Fibroblast of lung (primary cell): ENCODE results near the gene PTPMT1. TPM values are rescaled to one million over a fixed set of nuclear protein-coding genes. Genes with fewer than 3 reads are reported as not detected.

Experiments
- DNase-seq, 2 donors: peaks; one replicate each; pipeline versions ENCODE4 v3.0.0 to v3.0.0-alpha.2; 2010; ENCODE audit warnings: low read depth in 2 of 2
- H2AFZ ChIP-seq: 2 replicates; pipeline ENCODE4 v1.5.1; 2012; ENCODE audit warnings: low read length, control low read depth, inconsistent platforms
- H3K27ac ChIP-seq: 2 replicates; pipeline ENCODE4 v1.5.1; 2011; ENCODE audit warnings: low read length, control low read depth; ENCODE audit not compliant: insufficient read depth
- H3K27me3 ChIP-seq: 2 replicates; pipeline ENCODE4 v1.5.1; 2011; ENCODE audit warnings: mild to moderate bottlenecking, low read length; ENCODE audit not compliant: control insufficient read depth, insufficient read depth
- H3K36me3 ChIP-seq: 2 replicates; pipeline ENCODE4 v1.5.1; 2011; ENCODE audit warnings: low read length; ENCODE audit not compliant: control insufficient read depth, insufficient read depth
- H3K4me1 ChIP-seq: 2 replicates; pipeline ENCODE4 v1.5.1; 2011; ENCODE audit warnings: low read length; ENCODE audit not compliant: control insufficient read depth, insufficient read depth; ENCODE audit errors: extremely low read depth
- H3K4me2 ChIP-seq: 2 replicates; pipeline ENCODE4 v1.5.1; 2011; ENCODE audit warnings: low read length, control low read depth; ENCODE audit not compliant: insufficient read depth; ENCODE audit errors: extremely low read depth
- H3K4me3 ChIP-seq, 4 experiments: fragments of 200-600 bp in 1 of 4; sonication (generic) in 1 of 4; replicated peaks in 1 of 4; 2 replicates each; pipeline ENCODE4 v1.5.1; 2011 to 2016; ENCODE audit warnings: low read length in 4 of 4, low read depth in 3 of 4, mild to moderate bottlenecking in 3 of 4, control low read depth in 2 of 4, inconsistent platforms in 1 of 4, mixed read lengths in 1 of 4; ENCODE audit not compliant: insufficient read depth in 1 of 4; ENCODE audit errors: control extremely low read depth in 1 of 4
- H3K79me2 ChIP-seq: 2 replicates; pipeline ENCODE4 v1.5.1; 2012; ENCODE audit warnings: mild to moderate bottlenecking, low read length, inconsistent platforms; ENCODE audit not compliant: control insufficient read depth, insufficient read depth
- H3K9ac ChIP-seq: 2 replicates; pipeline ENCODE4 v1.5.1; 2011; ENCODE audit warnings: mild to moderate bottlenecking, low read length, control low read depth; ENCODE audit not compliant: insufficient read depth
- H3K9me3 ChIP-seq: 2 replicates; pipeline ENCODE4 v1.5.1; 2012; ENCODE audit warnings: low read depth, low read length; ENCODE audit not compliant: control insufficient read depth, insufficient read depth
- H4K20me1 ChIP-seq: 2 replicates; pipeline ENCODE4 v1.5.1; 2011; ENCODE audit warnings: low read length; ENCODE audit not compliant: control insufficient read depth, insufficient read depth; ENCODE audit errors: extremely low read depth
- CTCF ChIP-seq, 2 donors: IDR thresholded peaks in 1 of 2; conservative IDR thresholded peaks in 1 of 2; 1 replicate in 1 of 2; 2 replicates in 1 of 2; pipeline ENCODE4 v1.5.1; 2011 to 2012; ENCODE audit warnings: low read length in 2 of 2, control low read depth in 1 of 2, inconsistent platforms in 1 of 2, low read depth in 1 of 2, mild to moderate bottlenecking in 1 of 2
- EZH2 ChIP-seq: IDR thresholded peaks from 2 replicates; pipeline ENCODE4 v1.5.1; 2012; ENCODE audit warnings: low read length, control low read depth, mild to moderate bottlenecking; ENCODE audit errors: missing control alignments
- polyA plus RNA-seq, 2 donors: library from polyadenylated mRNA; depleted of rRNA in 1 of 2; stranded (reverse) in 1 of 2; unstranded in 1 of 2; fragments of >200 nt; gene quantifications; 2 replicates each; pipeline ENCODE4 v1.2.1, GENCODE V29; 2011 to 2012; ENCODE audit warnings: missing spikeins in 1 of 2
- total RNA-seq: library from RNA; depleted of rRNA; stranded (reverse); fragments of >200 nt; gene quantifications from 2 replicates; pipeline ENCODE4 v1.2.1, GENCODE V29; 2014

Gene PTPMT1
- total and polyA plus RNA-seq, 2 donors (not counting 1 experiment from before 2014, with no cell fraction given), result 55.4 to 84.9 TPM

- H3K79me2 ChIP-seq, result peaks cover 13% of the 10 kb centered on the region
- H3K27me3 ChIP-seq, result no peaks in the 10 kb centered on the region
- H3K4me1 ChIP-seq, result no peaks in the 10 kb centered on the region
- H2AFZ ChIP-seq, result peak overlapping the region; percentile 83
- H3K9ac ChIP-seq, result peak overlapping the region; percentile 93
- TF ChIP-seq CTCF (conservative IDR thresholded peaks at IDR 0.05 in 1 of 2, IDR thresholded peaks at IDR 0.05 in 1 of 2; ENCODE audit: low read depth in 1 of 2, low read length in 2 of 2) (no peak), EZH2 (no peak)
- no peaks in the 10 kb centered on the region for H4K20me1 ChIP-seq
- no peak for DNase-seq
- peak overlapping the region; percentile 72 for H3K27ac ChIP-seq
- no peaks in the 10 kb centered on the region for H3K9me3 ChIP-seq
- peaks cover 2% of the 10 kb centered on the region for H3K36me3 ChIP-seq
- peak overlapping the region; percentile 68 to 93 (median 86) for H3K4me3 ChIP-seq
- peak overlapping the region; percentile 92 for H3K4me2 ChIP-seq
Observed at GRCh38 chr11:47564933-47565339, 463 bp upstream of the PTPMT1 start.

DNA sequence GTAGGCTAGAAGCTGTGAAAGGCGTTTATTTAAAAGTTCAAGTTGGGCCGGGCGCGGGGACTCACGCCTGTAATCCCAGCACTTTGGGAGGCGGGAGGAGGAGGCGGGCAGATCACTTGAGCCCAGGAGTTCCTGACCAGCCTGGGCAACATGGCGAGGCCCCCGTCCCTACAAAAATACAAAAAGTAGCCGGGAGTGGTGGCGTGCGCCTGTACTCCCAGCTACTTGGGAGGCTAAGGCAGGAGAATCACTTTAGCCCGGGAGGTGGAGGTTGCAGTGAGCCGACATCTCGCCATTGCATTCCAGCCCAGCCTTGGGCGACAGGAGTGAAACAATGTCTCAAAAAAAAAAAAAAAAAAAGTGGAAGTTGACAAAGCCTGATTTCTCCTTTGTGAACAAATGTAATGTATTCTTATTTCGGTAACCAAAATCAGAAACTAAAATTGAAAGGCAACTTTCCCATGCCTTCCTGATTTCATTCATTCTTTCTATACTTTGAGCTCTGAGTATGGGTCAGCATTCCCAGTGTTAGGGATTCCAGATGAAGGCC lies 825 bp downstream of the PTPMT1 start:
- H3K4me1 ChIP-seq, result no peaks in the 10 kb centered on the region
- no peaks in the 10 kb centered on the region for H3K27me3 ChIP-seq
- TF ChIP-seq CTCF (conservative IDR thresholded peaks at IDR 0.05 in 1 of 2, IDR thresholded peaks at IDR 0.05 in 1 of 2; ENCODE audit: low read depth in 1 of 2, low read length in 2 of 2) (no peak), EZH2 (no peak)
- no peak for DNase-seq
- H3K4me2 ChIP-seq, result peak overlapping the region; percentile 89
- peaks cover 14% of the 10 kb centered on the region for H3K79me2 ChIP-seq
- peaks cover 5% of the 10 kb centered on the region for H3K36me3 ChIP-seq
- peak overlapping the region; percentile 93 for H3K9ac ChIP-seq
- peak overlapping the region; percentile 80 to 93 (median 86) for H3K4me3 ChIP-seq
- H3K9me3 ChIP-seq, result no peaks in the 10 kb centered on the region
- H3K27ac ChIP-seq, result peak overlapping the region; percentile 72
- H2AFZ ChIP-seq, result no peak overlapping the region
- no peaks in the 10 kb centered on the region for H4K20me1 ChIP-seq

GRCh38 chr11:47569646-47570045 lies 4.2 kb downstream of the PTPMT1 start:
- H4K20me1 ChIP-seq, result no peaks in the 10 kb centered on the region
- H3K9ac ChIP-seq, result no peak overlapping the region
- H3K27me3 ChIP-seq, result no peaks in the 10 kb centered on the region
- H3K4me1 ChIP-seq, result peaks cover 16% of the 10 kb centered on the region
- H3K27ac ChIP-seq, result no peak overlapping the region
- H3K9me3 ChIP-seq, result no peaks in the 10 kb centered on the region
- H3K4me2 ChIP-seq, result no peak overlapping the region
- DNase-seq, result no peak
- no peak overlapping the region for H2AFZ ChIP-seq
- H3K36me3 ChIP-seq, result peaks cover 10% of the 10 kb centered on the region
- peaks cover 21% of the 10 kb centered on the region for H3K79me2 ChIP-seq
- H3K4me3 ChIP-seq, result no peak overlapping the region
- TF ChIP-seq EZH2 (no peak), CTCF (conservative IDR thresholded peaks at IDR 0.05 in 1 of 2, IDR thresholded peaks at IDR 0.05 in 1 of 2; ENCODE audit: low read depth in 1 of 2, low read length in 2 of 2) (no peak)
